Measurements from ENCODE around the gene ADAMTS9. TPM values are rescaled to one million over a fixed set of nuclear protein-coding genes. Genes with fewer than 3 reads are reported as not detected.

The ADAMTS9 gene
- total RNA-seq, 2 donors from 2014 or later: 27.2 to 54.7 TPM

DNA sequence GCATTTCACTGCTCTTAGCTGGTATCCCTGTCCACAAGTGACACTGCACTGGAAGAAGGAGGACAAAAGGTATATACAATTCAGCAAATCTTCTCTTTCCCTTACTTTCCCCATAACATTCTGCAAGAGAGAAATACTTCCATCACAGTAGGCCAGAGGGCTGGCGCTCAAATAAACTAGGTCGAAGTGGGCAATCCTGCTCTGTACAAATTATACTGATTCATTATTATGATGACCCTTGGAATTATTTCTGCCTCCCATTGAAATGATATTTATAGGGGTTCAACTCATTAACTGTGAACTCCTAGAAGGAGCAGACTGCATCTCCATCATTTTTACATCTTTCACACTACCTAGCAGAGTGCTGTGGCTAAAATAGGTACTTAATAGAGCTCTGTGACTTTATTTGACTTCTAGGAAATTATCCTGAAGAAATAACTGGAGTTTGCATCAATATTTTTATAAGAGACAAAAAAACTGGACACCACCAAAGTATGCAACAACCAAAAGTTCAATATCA is 80.7 kb downstream of the ADAMTS9 start:
- TF ChIP-seq, protein P1, sequence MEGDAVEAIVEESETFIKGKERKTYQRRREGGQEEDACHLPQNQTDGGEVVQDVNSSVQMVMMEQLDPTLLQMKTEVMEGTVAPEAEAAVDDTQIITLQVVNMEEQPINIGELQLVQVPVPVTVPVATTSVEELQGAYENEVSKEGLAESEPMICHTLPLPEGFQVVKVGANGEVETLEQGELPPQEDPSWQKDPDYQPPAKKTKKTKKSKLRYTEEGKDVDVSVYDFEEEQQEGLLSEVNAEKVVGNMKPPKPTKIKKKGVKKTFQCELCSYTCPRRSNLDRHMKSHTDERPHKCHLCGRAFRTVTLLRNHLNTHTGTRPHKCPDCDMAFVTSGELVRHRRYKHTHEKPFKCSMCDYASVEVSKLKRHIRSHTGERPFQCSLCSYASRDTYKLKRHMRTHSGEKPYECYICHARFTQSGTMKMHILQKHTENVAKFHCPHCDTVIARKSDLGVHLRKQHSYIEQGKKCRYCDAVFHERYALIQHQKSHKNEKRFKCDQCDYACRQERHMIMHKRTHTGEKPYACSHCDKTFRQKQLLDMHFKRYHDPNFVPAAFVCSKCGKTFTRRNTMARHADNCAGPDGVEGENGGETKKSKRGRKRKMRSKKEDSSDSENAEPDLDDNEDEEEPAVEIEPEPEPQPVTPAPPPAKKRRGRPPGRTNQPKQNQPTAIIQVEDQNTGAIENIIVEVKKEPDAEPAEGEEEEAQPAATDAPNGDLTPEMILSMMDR (IDR thresholded peaks at IDR 0.05): no peak
- no peak for TF ChIP-seq POLR2A (IDR thresholded peaks at IDR 0.05)
- intact Hi-C loops (cut with DNase I): no loop called here
- no peak for ATAC-seq
- Histone ChIP-seq H3K27ac (no peak overlapping the region), H3K9me3 (no peaks in the 10 kb centered on the region), H3K27me3 (no peaks in the 10 kb centered on the region), H3K4me3 (no peak overlapping the region), H3K4me1 (peaks cover 2% of the 10 kb centered on the region), H3K36me3 (replicated peaks in 1 of 2; ENCODE audit: insufficient read depth in 1 of 2, low read depth in 2 of 2) (no peaks in the 10 kb centered on the region)
- DNase-seq: no peak
- 88 to 96% methylated on average over 2 of the region's 2 CpGs for WGBS, 2 donors

DNA sequence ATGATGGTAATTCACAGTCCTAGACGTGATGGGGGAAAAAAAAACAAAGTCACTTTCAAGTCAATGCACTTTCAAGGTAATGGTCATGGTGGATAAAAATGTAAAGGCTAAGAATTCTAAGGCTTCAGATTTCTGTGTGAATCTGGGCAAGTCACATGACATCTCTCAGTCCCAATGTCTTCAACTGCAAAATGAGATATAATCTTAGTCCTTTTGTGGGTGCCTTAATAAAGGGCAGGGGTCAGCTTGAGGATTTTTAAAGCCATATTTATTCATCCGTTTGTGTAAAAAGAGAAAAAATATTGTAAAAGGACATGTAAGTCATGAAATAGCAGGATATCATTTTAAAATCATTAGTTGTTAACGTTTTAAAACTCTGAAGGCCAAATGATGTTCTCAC is 83.5 kb downstream of the ADAMTS9 start:
- ATAC-seq (no peak), DNase-seq (no peak)
- whole genome bisulfite sequencing, 2 donors: 57 to 58% methylated on average over 3 of the region's 3 CpGs
- H3K4me3 ChIP-seq: no peak overlapping the region
- H3K27ac ChIP-seq: no peak overlapping the region
- intact Hi-C loops (cut with DNase I): no loop called here
- no peaks in the 10 kb centered on the region for H3K36me3 ChIP-seq (replicated peaks in 1 of 2; ENCODE audit: insufficient read depth in 1 of 2, low read depth in 2 of 2)
- TF ChIP-seq, protein P1 (IDR thresholded peaks at IDR 0.05): no peak
- no peak for TF ChIP-seq POLR2A (IDR thresholded peaks at IDR 0.05)
- H3K27me3 ChIP-seq: no peaks in the 10 kb centered on the region
- no peaks in the 10 kb centered on the region for H3K9me3 ChIP-seq
- H3K4me1 ChIP-seq: no peaks in the 10 kb centered on the region

DNA sequence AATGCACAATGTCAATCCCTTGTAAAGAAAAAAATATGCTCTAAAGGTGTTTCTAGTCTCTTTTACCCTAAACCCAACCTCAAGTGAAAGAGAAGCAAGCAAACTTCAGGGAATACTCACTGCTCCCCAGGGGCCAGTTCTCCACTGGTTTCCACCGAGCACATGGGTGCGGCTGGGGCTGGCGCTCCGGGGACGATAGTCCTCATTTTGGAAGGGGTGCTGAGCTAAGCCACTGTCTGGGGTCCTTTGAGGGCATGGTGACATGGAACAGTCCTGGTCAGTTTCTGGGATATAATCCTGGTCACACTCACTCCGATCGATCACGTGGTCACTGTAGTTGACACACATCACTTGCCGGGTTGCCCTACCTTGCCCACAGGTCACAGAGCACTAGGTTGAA is 86.0 kb downstream of the ADAMTS9 start:
- no peak for ATAC-seq
- TF ChIP-seq, protein P1 (IDR thresholded peaks at IDR 0.05): no peak
- no peaks in the 10 kb centered on the region for H3K27me3 ChIP-seq
- DNase-seq: no peak
- H3K4me1 ChIP-seq: no peaks in the 10 kb centered on the region
- intact Hi-C loops (cut with DNase I): no loop called here
- 95 to 96% methylated on average over 9 of the region's 9 CpGs for WGBS, 2 donors
- H3K36me3 ChIP-seq (replicated peaks in 1 of 2; ENCODE audit: insufficient read depth in 1 of 2, low read depth in 2 of 2): no peaks in the 10 kb centered on the region
- H3K27ac ChIP-seq: no peak overlapping the region
- no peaks in the 10 kb centered on the region for H3K9me3 ChIP-seq
- no peak overlapping the region for H3K4me3 ChIP-seq

DNA sequence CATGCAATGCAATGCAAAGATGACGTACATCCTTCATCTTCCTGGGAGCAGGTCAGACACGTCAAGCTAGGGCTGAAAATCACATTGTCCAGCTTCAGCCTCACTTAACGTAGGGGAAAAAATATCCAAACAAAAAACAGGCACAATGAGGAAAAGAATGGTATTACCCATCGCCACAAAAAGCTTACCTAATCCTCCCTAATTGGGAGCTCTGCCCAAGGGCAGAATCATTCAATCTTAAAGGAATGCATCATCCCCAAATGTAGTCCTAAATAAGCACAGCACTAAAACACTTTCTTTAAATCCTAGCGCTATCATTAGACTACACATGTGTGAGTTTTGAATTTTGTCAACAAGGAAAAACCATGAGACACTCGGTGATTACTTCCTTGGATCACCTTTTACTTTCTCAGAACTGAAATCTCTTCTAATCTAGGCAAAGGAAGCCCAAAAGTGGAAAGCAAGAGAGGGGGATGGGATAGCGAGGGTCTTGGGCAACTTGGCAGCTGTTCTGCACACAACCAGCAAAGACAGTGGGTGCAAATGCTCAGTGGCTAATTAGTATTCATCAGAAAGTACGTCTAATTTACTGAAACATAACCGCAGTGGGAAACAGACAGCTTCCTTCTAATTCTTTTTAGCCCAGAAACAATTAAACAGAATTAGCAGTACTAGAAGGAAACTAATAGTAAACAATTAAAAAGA is 87.4 kb downstream of the ADAMTS9 start:
- H3K9me3 ChIP-seq: no peaks in the 10 kb centered on the region
- no peaks in the 10 kb centered on the region for H3K4me1 ChIP-seq
- no peak for ATAC-seq
- H3K36me3 ChIP-seq (replicated peaks in 1 of 2; ENCODE audit: insufficient read depth in 1 of 2, low read depth in 2 of 2): no peaks in the 10 kb centered on the region
- WGBS, 2 donors: 77 to 83% methylated on average over 9 of the region's 9 CpGs
- no peak for DNase-seq
- intact Hi-C loops (cut with DNase I): no loop called here
- TF ChIP-seq, protein P1 (IDR thresholded peaks at IDR 0.05): no peak
- no peak for TF ChIP-seq POLR2A (IDR thresholded peaks at IDR 0.05)
- H3K27me3 ChIP-seq: no peaks in the 10 kb centered on the region
- H3K27ac ChIP-seq: no peak overlapping the region
- H3K4me3 ChIP-seq: no peak overlapping the region

GRCh38 chr3:64599651-64600050 is 88.1 kb downstream of the ADAMTS9 start:
- 33 to 44% methylated on average over 2 of the region's 2 CpGs for WGBS, 2 donors
- intact Hi-C loops (cut with DNase I): no loop called here
- H3K36me3 ChIP-seq (replicated peaks in 1 of 2; ENCODE audit: insufficient read depth in 1 of 2, low read depth in 2 of 2): no peaks in the 10 kb centered on the region

More at GRCh38 chr3:64599651-64600050, 88.1 kb downstream of the ADAMTS9 start:
- no peak for DNase-seq
- Histone ChIP-seq H3K4me3 (no peak overlapping the region), H3K27me3 (no peaks in the 10 kb centered on the region), H3K4me1 (no peaks in the 10 kb centered on the region), H3K27ac (no peak overlapping the region), H3K9me3 (no peaks in the 10 kb centered on the region)
- no peak for ATAC-seq
- TF ChIP-seq, protein P1 (IDR thresholded peaks at IDR 0.05): no peak
- no peak for TF ChIP-seq POLR2A (IDR thresholded peaks at IDR 0.05)
